ENCODE measurements around the gene PCDHGB3.

Gene PCDHGB3

DNA sequence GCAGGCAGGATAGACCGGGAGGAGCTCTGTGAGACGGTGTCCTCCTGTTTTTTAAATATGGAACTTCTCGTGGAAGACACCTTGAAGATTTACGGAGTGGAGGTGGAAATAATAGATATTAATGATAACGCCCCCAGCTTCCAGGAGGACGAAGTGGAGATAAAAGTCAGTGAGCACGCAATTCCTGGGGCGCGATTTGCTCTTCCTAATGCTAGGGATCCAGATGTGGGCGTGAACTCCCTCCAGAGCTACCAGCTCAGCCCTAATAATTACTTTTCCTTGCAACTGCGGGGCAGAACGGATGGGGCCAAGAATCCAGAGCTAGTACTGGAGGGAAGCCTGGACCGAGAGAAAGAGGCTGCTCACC lies 51.4 kb downstream of the PCDHGB3 start:
- no peak for DNase-seq

All from activated naive CD4-positive, alpha-beta T cell treated with anti-CD3 and anti-CD28 coated beads, Interleukin-2, amount 50 U/mL, for 16 hours (primary cell).